Neural cell (in vitro differentiated cells): ENCODE data around the gene UMAD1. TPM values are rescaled to one million over a fixed set of nuclear protein-coding genes. Genes with fewer than 3 reads are reported as not detected.

Experiments used
- H2AFZ ChIP-seq: fragments of 200-600, 300-800 bp; sonication (generic), shearing (Covaris generic); 2 replicates; pipeline ENCODE4 v1.6.0; 2014; ENCODE audit warnings: low read depth, mild to moderate bottlenecking, antibody characterized with exemption, low read length, moderate library complexity
- H3F3A ChIP-seq: fragments of 200-600 bp; shearing (Covaris generic); 2 replicates; pipeline ENCODE4 v1.6.1; 2016; ENCODE audit warnings: mild to moderate bottlenecking, moderate library complexity, mixed read lengths, antibody characterized with exemption, low read length; ENCODE audit not compliant: insufficient read depth, poor library complexity, severe bottlenecking
- H3K27ac ChIP-seq: fragments of 200-600, 300-800 bp; sonication (generic), shearing (Covaris generic); 2 replicates; pipeline ENCODE4 v1.5.1; 2014; ENCODE audit warnings: mild to moderate bottlenecking, low read length, moderate library complexity
- H3K27me3 ChIP-seq: fragments of 300-800, 200-600 bp; sonication (generic), shearing (Covaris generic); 2 replicates; pipeline ENCODE4 v1.6.0; 2014; ENCODE audit warnings: mild to moderate bottlenecking, low read depth, low read length, moderate library complexity; ENCODE audit not compliant: insufficient read depth
- H3K36me3 ChIP-seq: fragments of 300-800, 200-600 bp; sonication (generic), shearing (Covaris generic); 2 replicates; pipeline ENCODE4 v1.5.1; 2014; ENCODE audit warnings: mild to moderate bottlenecking, antibody characterized with exemption, low read length, moderate library complexity; ENCODE audit not compliant: insufficient read depth
- H3K4me2 ChIP-seq: fragments of 300-800, 200-600 bp; sonication (generic), shearing (Covaris generic); 2 replicates; pipeline ENCODE4 v1.6.0; 2014; ENCODE audit warnings: mild to moderate bottlenecking, low read length
- H3K4me3 ChIP-seq: fragments of 300-800, 200-600 bp; sonication (generic), shearing (Covaris generic); 2 replicates; pipeline ENCODE4 v1.5.1; 2014; ENCODE audit warnings: mild to moderate bottlenecking, low read length, moderate library complexity
- H3K79me2 ChIP-seq: fragments of 200-600 bp; shearing (Covaris generic); replicated peaks from 2 replicates; pipeline ENCODE4 v1.6.0; 2014; ENCODE audit warnings: mild to moderate bottlenecking, low read length, moderate library complexity; ENCODE audit not compliant: insufficient read depth
- H3K9ac ChIP-seq: fragments of 300-800, 200-600 bp; sonication (generic), shearing (Covaris generic); 2 replicates; pipeline ENCODE4 v1.6.1; 2016; ENCODE audit warnings: mild to moderate bottlenecking, low read length, mixed read lengths
- H3K9me2 ChIP-seq: fragments of 200-600 bp; shearing (Covaris generic); 2 replicates; pipeline ENCODE4 v1.6.1; 2016; ENCODE audit warnings: mild to moderate bottlenecking, low read length, mixed read lengths; ENCODE audit not compliant: insufficient read depth
- H3K9me3 ChIP-seq: fragments of 200-600, 300-800 bp; sonication (generic), shearing (Covaris generic); 2 replicates; pipeline ENCODE4 v1.6.1; 2016; ENCODE audit warnings: mild to moderate bottlenecking, mixed run types, low read length, moderate library complexity, mixed read lengths
- H4K20me1 ChIP-seq: fragments of 200-600 bp; shearing (Covaris generic); 2 replicates; pipeline ENCODE4 v1.6.1; 2016; ENCODE audit warnings: mild to moderate bottlenecking, mixed run types; ENCODE audit not compliant: insufficient read depth
- CTCF ChIP-seq: fragments of 450-650 bp; IDR thresholded peaks from 2 replicates; pipeline ENCODE4 v1.5.1; 2014; ENCODE audit warnings: antibody characterized with exemption, mild to moderate bottlenecking, moderate library complexity; ENCODE audit not compliant: poor library complexity, severe bottlenecking
- EP300 ChIP-seq: fragments of 450-650 bp; conservative IDR thresholded peaks from 2 replicates; pipeline ENCODE4 v1.6.1; 2014; ENCODE audit warnings: antibody characterized with exemption, mild to moderate bottlenecking, moderate library complexity; ENCODE audit not compliant: poor library complexity, severe bottlenecking
- EZH2 ChIP-seq: fragments of 200-600, 300-800 bp; shearing (Covaris generic), sonication (generic); IDR thresholded peaks from 2 replicates; pipeline ENCODE4 v1.6.1; 2014; ENCODE audit warnings: antibody characterized with exemption, low read length, borderline replicate concordance, mild to moderate bottlenecking; ENCODE audit not compliant: insufficient read depth, poor library complexity, severe bottlenecking
- MXI1 ChIP-seq: fragments of 450-650 bp; conservative IDR thresholded peaks from 2 replicates; pipeline ENCODE4 v1.6.1; 2014; ENCODE audit warnings: antibody characterized with exemption, mild to moderate bottlenecking; ENCODE audit not compliant: poor library complexity, severe bottlenecking
- POLR2AphosphoS5 ChIP-seq: IDR thresholded peaks from 2 replicates; pipeline ENCODE4 v1.6.1; 2012
- RAD21 ChIP-seq: fragments of 450-650 bp; conservative IDR thresholded peaks from 2 replicates; pipeline ENCODE4 v1.6.1; 2014; ENCODE audit warnings: antibody characterized with exemption, mild to moderate bottlenecking, moderate library complexity
- REST ChIP-seq: IDR thresholded peaks from 2 replicates; pipeline ENCODE4 v1.6.1; 2012; ENCODE audit warnings: borderline replicate concordance
- SMC3 ChIP-seq: fragments of 450-650 bp; conservative IDR thresholded peaks from 2 replicates; pipeline ENCODE4 v1.6.1; 2014; ENCODE audit warnings: antibody characterized with exemption, mild to moderate bottlenecking, moderate library complexity; ENCODE audit not compliant: poor library complexity
- TAF1 ChIP-seq: IDR thresholded peaks from 2 replicates; pipeline ENCODE4 v1.6.1; 2012; ENCODE audit warnings: low read depth
- polyA plus RNA-seq: library from polyadenylated mRNA; depleted of rRNA; stranded (reverse); fragments of >200 nt; gene quantifications from 2 replicates; pipeline ENCODE4 v1.2.3, GENCODE V29; 2014

The UMAD1 gene
- polyA plus RNA-seq, 1 donor from 2014 or later = 14.7 TPM

DNA sequence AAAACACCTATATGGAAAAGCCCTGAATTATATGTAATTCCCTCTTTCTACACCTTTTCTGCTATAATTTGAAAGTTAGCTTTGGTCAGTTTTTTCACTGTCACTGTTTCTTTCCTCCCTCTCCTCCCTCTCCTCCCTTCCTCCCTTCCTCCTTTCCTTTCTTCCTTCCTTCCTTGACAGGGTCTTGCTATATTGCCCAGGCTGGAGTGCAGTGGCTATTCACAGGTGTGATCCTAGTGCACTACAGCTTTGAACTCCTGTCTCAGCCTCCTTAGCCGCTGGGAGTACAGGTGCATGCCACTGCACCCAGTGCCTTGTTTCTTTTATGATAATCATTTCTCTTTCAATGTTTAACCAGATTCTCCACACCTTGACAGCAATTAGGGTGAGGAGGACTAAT, 22.1 kb upstream of the UMAD1 start:
- no peak overlapping the region for H2AFZ ChIP-seq
- H3K9ac ChIP-seq = no peak overlapping the region
- no peaks in the 10 kb centered on the region for H3F3A ChIP-seq
- H3K27ac ChIP-seq = no peak overlapping the region
- no peak for TF ChIP-seq TAF1
- no peak for TF ChIP-seq REST
- no peak for TF ChIP-seq EP300
- TF ChIP-seq EZH2 = no peak
- TF ChIP-seq MXI1 = no peak
- no peak for TF ChIP-seq CTCF
- TF ChIP-seq SMC3 = no peak
- TF ChIP-seq POLR2AphosphoS5 = no peak
- no peaks in the 10 kb centered on the region for H3K79me2 ChIP-seq
- H3K36me3 ChIP-seq = no peaks in the 10 kb centered on the region
- no peaks in the 10 kb centered on the region for H4K20me1 ChIP-seq
- no peak overlapping the region for H3K4me3 ChIP-seq
- H3K27me3 ChIP-seq = no peaks in the 10 kb centered on the region
- H3K9me3 ChIP-seq = no peaks in the 10 kb centered on the region
- H3K9me2 ChIP-seq = no peaks in the 10 kb centered on the region
- H3K4me2 ChIP-seq = no peak overlapping the region

- no peaks in the 10 kb centered on the region for H4K20me1 ChIP-seq
- H3K36me3 ChIP-seq = no peaks in the 10 kb centered on the region
- no peak overlapping the region for H3K4me3 ChIP-seq
- H3F3A ChIP-seq = no peaks in the 10 kb centered on the region
- H3K4me2 ChIP-seq = no peak overlapping the region
- no peaks in the 10 kb centered on the region for H3K79me2 ChIP-seq
- H3K9ac ChIP-seq = no peak overlapping the region
- H2AFZ ChIP-seq = no peak overlapping the region
- H3K9me3 ChIP-seq = no peaks in the 10 kb centered on the region
- H3K27me3 ChIP-seq = no peaks in the 10 kb centered on the region
- H3K9me2 ChIP-seq = no peaks in the 10 kb centered on the region
- H3K27ac ChIP-seq = no peak overlapping the region
- no peak for TF ChIP-seq REST
- no peak for TF ChIP-seq SMC3
- no peak for TF ChIP-seq CTCF
- no peak for TF ChIP-seq EP300
- TF ChIP-seq RAD21 = no peak
- TF ChIP-seq MXI1 = no peak
- TF ChIP-seq POLR2AphosphoS5 = no peak
- TF ChIP-seq EZH2 = no peak
- no peak for TF ChIP-seq TAF1
These were observed 20.3 kb upstream of the UMAD1 start for GRCh38 chr7:7620236-7620635.
